ENCODE results near the gene NKAPL. TPM values are rescaled to one million over a fixed set of nuclear protein-coding genes. Genes with fewer than 3 reads are reported as not detected.
A peak's percentile ranks its signal among the peaks of the same experiment; 100 is the strongest.

The NKAPL gene
- total and polyA plus RNA-seq, 2 of the 13 experiments (the other 11 are each of a cell fraction or from before 2014, with no cell fraction given): not detected

DNA sequence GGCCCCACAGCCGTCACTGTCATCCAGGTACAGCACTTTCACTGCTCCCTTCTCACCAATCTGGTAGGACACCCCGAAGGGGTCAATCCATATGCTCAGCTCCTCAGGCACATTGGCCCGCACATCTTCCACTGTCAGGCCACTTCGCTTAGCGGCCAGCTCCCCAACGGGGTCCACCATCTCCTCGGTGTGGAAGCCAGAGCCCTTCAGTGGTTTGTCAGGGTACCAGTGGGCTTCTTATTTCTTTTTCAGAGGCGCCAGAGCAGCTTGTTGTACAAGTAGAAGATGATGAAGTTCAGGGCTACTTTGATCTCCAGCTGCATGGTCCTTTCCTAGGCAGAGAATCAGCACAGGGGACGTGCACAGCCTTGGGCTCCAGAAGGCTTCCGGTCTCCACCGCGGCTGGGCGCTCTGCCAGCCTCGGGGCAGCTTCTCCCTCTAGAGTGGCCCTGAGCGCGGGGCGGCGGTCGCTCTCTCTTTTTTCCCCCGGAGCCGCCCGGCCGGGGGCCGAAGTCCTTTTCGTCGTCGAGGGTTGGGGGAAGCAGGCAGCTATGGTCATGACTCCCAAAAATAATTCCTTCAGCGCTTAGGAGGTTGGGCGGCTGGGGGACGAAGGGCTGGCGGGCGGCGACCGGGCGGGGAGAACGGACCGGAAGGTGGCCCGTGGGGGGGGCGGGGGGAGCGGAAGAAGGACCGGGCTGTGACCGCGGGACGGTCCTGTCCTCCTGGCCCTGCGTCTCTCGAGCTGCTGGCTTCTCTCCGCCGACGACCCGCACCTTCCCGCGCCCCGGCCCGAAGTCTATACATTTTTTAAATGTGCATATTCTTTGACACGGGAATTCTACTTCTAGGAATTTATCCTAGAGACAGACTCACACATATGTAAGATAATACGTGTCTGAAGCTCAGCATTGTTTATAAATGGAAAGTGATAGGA is 40.5 kb upstream of the NKAPL start (continued):
- no peak for TF ChIP-seq SMC3 (IDR thresholded peaks at IDR 0.05; ENCODE audit: low read length)
- no peak for TF ChIP-seq U2AF2 (IDR thresholded peaks at IDR 0.05; ENCODE audit: low read depth, low read length)
- no peak for TF ChIP-seq SOX6 (IDR thresholded peaks at IDR 0.05)
- TF ChIP-seq SOX6 (CRISPR knock-in tag; IDR thresholded peaks at IDR 0.05): peak; percentile 57; the same call in 1 of the 2 replicates
- TF ChIP-seq, protein P1, sequence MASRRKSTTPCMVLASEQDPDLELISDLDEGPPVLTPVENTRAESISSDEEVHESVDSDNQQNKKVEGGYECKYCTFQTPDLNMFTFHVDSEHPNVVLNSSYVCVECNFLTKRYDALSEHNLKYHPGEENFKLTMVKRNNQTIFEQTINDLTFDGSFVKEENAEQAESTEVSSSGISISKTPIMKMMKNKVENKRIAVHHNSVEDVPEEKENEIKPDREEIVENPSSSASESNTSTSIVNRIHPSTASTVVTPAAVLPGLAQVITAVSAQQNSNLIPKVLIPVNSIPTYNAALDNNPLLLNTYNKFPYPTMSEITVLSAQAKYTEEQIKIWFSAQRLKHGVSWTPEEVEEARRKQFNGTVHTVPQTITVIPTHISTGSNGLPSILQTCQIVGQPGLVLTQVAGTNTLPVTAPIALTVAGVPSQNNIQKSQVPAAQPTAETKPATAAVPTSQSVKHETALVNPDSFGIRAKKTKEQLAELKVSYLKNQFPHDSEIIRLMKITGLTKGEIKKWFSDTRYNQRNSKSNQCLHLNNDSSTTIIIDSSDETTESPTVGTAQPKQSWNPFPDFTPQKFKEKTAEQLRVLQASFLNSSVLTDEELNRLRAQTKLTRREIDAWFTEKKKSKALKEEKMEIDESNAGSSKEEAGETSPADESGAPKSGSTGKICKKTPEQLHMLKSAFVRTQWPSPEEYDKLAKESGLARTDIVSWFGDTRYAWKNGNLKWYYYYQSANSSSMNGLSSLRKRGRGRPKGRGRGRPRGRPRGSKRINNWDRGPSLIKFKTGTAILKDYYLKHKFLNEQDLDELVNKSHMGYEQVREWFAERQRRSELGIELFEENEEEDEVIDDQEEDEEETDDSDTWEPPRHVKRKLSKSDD (CRISPR knock-in tag; IDR thresholded peaks at IDR 0.05; ENCODE audit: low read depth): no peak
- TF ChIP-seq, protein P2, sequence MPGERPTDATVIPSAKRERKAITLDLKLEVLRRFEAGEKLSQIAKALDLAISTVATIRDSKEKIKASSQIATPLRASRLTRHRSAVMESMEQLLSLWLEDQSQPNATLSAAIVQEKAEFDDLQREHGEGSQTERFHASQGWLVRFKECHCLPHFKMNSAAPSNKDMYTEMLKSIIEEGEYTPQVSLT (CRISPR knock-in tag; IDR thresholded peaks at IDR 0.05; ENCODE audit: borderline replicate concordance, low read depth): no peak
- no peak for TF ChIP-seq GPN1 (CRISPR knock-in tag; IDR thresholded peaks at IDR 0.05; ENCODE audit: borderline replicate concordance)
- TF ChIP-seq, protein P3, sequence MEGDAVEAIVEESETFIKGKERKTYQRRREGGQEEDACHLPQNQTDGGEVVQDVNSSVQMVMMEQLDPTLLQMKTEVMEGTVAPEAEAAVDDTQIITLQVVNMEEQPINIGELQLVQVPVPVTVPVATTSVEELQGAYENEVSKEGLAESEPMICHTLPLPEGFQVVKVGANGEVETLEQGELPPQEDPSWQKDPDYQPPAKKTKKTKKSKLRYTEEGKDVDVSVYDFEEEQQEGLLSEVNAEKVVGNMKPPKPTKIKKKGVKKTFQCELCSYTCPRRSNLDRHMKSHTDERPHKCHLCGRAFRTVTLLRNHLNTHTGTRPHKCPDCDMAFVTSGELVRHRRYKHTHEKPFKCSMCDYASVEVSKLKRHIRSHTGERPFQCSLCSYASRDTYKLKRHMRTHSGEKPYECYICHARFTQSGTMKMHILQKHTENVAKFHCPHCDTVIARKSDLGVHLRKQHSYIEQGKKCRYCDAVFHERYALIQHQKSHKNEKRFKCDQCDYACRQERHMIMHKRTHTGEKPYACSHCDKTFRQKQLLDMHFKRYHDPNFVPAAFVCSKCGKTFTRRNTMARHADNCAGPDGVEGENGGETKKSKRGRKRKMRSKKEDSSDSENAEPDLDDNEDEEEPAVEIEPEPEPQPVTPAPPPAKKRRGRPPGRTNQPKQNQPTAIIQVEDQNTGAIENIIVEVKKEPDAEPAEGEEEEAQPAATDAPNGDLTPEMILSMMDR (CRISPR knock-in tag; IDR thresholded peaks at IDR 0.05): peak; percentile 49
- TF ChIP-seq, protein P4, sequence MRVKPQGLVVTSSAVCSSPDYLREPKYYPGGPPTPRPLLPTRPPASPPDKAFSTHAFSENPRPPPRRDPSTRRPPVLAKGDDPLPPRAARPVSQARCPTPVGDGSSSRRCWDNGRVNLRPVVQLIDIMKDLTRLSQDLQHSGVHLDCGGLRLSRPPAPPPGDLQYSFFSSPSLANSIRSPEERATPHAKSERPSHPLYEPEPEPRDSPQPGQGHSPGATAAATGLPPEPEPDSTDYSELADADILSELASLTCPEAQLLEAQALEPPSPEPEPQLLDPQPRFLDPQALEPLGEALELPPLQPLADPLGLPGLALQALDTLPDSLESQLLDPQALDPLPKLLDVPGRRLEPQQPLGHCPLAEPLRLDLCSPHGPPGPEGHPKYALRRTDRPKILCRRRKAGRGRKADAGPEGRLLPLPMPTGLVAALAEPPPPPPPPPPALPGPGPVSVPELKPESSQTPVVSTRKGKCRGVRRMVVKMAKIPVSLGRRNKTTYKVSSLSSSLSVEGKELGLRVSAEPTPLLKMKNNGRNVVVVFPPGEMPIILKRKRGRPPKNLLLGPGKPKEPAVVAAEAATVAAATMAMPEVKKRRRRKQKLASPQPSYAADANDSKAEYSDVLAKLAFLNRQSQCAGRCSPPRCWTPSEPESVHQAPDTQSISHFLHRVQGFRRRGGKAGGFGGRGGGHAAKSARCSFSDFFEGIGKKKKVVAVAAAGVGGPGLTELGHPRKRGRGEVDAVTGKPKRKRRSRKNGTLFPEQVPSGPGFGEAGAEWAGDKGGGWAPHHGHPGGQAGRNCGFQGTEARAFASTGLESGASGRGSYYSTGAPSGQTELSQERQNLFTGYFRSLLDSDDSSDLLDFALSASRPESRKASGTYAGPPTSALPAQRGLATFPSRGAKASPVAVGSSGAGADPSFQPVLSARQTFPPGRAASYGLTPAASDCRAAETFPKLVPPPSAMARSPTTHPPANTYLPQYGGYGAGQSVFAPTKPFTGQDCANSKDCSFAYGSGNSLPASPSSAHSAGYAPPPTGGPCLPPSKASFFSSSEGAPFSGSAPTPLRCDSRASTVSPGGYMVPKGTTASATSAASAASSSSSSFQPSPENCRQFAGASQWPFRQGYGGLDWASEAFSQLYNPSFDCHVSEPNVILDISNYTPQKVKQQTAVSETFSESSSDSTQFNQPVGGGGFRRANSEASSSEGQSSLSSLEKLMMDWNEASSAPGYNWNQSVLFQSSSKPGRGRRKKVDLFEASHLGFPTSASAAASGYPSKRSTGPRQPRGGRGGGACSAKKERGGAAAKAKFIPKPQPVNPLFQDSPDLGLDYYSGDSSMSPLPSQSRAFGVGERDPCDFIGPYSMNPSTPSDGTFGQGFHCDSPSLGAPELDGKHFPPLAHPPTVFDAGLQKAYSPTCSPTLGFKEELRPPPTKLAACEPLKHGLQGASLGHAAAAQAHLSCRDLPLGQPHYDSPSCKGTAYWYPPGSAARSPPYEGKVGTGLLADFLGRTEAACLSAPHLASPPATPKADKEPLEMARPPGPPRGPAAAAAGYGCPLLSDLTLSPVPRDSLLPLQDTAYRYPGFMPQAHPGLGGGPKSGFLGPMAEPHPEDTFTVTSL (CRISPR knock-in tag; IDR thresholded peaks at IDR 0.05; ENCODE audit: borderline replicate concordance): peak; percentile 70
- TF ChIP-seq ZNF232 (CRISPR knock-in tag; IDR thresholded peaks at IDR 0.05; ENCODE audit: borderline replicate concordance): peak; percentile 56; the same call in 1 of the 2 replicates
- TF ChIP-seq ZNF709 (CRISPR knock-in tag; IDR thresholded peaks at IDR 0.05): peak; percentile 63
- TF ChIP-seq GFI1 (CRISPR knock-in tag; IDR thresholded peaks at IDR 0.05; ENCODE audit: borderline replicate concordance): no peak
- TF ChIP-seq KLF9 (CRISPR knock-in tag; IDR thresholded peaks at IDR 0.05; ENCODE audit: low read depth): 0 out of 2 replicates have a peak, but pooled peaks have one; percentile 56
- no peak for TF ChIP-seq NFIB (CRISPR knock-in tag; IDR thresholded peaks at IDR 0.05; ENCODE audit: borderline replicate concordance)
- TF ChIP-seq TBX2 (CRISPR knock-in tag; IDR thresholded peaks at IDR 0.05; ENCODE audit: borderline replicate concordance): 0 out of 2 replicates have a peak, but pooled peaks have one; percentile 50
- peak; percentile 88; the same call in 1 of the 2 replicates for TF ChIP-seq MEIS2 (CRISPR knock-in tag; IDR thresholded peaks at IDR 0.05)
- peak; percentile 57; the same call in 1 of the 2 replicates for TF ChIP-seq MED13 (CRISPR knock-in tag; IDR thresholded peaks at IDR 0.05)

All from HepG2 (cell line).